HG03025 (cell line): ENCODE measurements around the gene CMTM3.
"Not testable (repeated sequence)": the region's sequence is repeated elsewhere in the genome, so short reads cannot be mapped to it uniquely, and the experiment has no call there.

Experiments
- ATAC-seq: cut with Tn5 transposase; IDR thresholded peaks from one replicate; pipeline ENCODE4 v1.9.1; 2021; ENCODE audit warnings: mild to moderate bottlenecking, moderate library complexity; ENCODE audit not compliant: unreplicated experiment, low FRiP score

CMTM3 gene

DNA sequence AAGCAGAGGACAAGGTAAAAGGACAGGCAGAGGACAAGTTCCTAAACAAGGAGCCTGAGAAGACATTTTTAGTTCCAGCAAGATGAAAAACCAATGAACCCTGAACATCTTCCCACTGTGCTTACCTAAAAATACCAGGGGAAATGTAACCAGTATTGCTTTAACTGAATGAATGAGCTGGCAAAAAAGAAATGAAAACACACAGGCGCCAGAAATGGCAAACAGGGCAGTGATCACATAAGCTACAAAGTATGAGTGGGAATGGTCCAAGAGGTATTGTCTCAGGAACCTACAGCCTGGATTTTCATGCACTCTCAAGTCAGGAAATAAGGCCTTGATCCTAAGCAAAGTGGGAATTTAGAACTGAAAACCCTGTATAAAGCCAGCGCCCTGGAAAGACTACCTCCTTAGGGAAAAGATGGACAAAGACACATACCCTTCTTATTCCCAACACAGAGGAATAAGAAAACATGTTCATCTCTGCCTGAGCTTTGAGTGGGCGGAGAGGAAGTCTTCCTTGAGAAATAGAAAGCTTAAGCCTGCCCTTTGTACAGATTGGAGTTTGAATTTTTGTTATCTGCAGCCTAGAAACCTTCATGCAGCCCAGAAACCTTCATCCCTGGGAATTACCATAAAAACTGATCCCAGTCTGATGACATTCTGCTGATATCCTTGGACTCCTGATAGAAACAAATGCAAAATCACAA is 23.1 kb upstream of the CMTM3 start:
- ATAC-seq: no peak

DNA sequence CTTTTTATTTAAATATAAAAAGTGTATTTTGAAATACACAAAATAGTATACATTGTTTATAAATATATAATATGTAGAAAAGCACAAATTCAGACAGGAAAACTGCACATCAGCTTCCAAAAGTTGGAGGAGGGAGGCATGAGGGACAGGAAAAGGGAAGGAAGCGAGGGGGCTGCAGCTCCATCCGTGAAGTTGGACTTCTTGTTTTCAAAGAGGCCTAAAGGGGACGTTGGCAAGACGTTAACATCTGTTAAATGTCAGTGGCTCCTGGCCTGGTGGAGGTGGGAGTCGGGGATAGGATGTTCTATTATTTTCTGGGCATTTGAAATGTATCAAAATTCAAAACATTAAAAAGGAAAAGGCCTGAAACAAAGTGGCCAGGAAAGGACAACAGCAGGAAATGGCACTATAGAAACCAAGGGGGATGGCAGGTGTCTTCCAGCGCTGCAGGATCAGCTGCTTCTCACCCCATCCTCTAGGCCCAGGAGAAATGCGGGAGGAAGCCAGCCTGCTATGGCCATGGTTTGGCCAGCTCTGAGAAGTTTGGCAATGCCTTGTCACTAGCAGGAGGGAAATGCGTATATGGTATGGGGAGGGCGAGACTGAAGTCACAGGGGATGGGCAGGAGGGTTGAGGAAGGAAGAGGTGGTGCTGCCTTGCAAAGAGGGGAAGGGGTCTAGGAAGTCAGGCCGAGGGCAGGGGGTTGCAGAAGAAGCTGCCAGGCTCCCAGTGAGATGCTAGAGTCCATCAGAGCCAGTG is 18.8 kb upstream of the CMTM3 start:
- ATAC-seq: no peak

DNA sequence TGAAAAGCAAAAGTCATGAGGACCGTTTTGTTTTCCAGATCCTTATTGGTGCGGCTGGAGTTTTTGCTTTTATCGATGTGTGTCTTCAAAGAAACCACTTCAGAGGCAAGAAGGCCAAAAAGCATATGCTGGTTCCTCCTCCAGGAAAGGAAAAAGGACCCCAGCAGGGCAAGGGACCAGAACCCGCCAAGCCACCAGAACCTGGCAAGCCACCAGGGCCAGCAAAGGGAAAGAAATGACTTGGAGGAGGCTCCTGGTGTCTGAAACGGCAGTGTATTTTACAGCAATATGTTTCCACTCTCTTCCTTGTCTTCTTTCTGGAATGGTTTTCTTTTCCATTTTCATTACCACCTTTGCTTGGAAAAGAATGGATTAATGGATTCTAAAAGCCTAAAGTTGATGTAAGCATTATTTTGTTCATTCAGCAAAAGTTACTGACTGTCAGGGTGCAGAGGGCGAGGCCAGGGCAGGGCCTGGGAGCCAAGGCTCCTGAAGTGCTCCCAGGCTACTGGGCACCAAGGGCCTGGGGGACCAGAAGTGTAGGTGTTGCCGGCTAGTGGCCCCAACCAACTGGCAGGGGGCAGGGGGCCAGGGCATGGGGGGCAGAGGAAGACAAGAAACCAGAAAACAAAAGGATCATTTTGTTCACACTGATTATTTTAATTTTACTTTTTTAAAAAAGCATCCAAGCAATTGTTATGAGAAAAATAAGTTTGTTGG is 16.5 kb upstream of the CMTM3 start:
- no peak for ATAC-seq

DNA sequence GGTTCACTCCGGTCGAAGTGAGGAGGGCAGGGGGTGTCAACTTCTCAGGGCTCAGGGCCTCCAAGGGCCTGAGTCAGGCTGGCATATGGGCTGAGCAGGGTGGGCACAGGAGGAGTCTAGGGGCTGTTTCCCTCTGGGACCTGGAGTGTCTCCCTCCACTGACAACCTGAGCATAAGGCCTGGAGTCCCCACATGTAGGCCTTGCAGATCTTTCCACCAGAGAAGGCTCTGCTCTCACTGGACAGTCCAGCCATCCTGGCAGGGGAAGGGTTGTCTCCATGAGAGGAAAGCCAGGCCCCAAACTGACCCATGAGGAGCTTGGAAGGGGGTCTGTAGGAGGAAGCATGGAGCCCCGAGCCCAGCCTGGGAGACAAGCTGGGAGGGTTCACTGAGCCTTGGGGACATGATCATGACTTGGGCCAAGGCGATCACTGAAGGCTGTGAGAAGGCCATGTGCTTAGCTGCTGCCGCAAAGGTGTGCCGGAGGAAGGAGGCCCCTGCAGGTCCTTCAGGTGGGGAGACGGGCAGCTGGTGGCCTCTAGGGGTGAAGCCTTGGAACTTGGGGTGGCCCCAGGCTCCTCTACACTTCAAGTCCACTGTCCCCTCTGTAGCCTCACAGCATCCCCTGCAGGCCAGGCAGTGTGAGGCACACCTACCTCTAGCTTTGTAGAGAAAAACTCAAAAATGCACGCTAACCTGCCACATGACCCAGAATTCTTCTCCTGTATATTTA is 15.4 kb upstream of the CMTM3 start:
- peak; percentile 77 for ATAC-seq

DNA sequence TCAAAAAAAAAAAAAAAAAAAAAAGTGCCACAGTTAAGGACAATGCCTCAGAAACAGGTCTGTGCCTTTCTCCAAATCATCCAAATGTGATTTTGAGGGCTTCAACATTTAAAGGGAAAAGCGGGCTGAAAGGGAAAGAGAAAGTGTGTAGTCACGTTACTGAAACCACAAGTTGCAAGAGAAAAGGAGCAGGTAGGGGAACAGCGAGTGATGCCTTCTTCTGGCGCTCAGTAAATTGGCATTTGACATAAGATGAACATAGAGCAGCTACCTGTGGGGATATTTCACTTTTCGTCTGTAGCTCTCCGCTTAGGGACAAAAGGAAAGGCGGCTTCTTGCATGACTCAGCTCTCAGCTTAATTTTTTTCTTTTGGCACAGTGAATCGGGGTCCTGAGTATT is 14.2 kb upstream of the CMTM3 start:
- ATAC-seq: no peak

DNA sequence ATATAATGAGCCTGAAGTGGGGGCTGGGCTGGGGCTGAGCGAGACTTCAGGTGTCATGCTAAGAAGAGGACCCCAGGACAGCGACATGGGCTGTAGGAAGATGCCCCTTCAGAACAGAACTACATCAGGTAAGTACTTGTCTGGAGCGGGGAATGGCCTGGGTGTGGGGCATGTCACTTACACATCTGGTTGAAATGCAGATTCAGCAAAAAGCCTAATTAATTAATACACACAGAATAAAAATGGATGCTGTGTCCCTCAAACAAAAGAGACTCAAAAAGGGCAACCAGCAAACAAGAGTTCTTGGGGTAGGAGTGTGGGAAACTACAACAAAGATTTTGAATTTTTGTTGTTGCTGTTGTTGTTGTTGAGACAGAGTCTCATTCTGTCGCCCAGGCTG is 13.5 kb upstream of the CMTM3 start:
- ATAC-seq: no peak

DNA sequence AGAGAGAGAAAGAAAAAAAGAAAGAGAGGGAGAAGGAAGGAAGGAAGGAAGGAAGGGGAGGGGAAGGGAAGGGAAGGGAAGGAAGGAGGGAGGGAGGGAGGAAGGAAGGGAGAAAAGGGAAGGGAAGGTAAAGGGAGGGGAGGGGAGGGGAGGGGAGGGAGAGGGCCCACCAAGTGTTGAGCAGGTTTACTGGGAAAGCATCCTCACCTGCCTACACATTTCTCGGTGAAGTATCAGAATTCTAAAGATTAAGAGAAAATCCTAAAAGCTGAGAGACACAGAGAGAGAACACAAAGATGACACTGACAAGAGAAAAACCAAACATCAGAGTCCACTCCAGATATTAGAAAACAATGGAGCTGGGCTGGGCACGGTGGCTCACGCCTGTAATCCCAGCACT is 12.3 kb upstream of the CMTM3 start:
- no peak for ATAC-seq

DNA sequence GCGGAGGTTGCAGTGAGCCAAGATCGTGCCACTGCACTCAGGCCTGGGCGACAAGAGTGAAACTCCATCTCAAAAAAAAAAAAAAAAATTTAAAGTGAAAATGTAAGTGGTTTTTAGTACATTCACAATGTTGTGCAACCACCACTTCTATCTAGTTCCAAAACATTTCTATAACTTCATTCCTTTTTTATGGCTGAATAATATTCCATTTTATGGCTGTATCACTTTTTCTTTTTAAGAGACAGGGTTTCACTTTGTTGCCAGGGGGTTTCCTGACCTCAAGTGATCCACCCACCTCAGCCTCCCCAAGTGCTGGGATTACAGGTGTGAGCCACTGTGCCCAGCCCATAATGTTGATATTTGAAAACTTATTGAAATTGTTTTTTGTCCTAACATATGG is 11.7 kb upstream of the CMTM3 start:
- ATAC-seq: no peak

DNA sequence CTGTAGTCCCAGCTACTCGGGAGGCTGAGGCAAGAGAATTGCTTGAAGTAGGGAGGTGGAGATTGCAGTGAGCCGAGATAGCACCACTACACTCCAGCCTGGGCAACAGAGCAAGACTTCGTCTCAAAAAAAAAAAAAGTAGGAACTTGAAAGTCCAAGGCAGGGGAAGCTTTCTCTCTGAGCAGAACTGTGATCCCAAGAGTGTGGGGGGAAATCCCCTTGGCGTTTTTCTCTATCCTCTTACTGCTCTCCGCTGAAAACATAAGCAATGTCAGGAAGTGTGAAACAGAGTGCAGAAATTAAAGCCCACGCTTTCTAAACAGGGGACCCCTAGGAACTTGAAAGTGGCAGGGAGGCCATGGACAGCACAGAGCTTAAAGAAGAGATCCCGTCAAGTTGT is 9.8 kb upstream of the CMTM3 start:
- no peak for ATAC-seq

DNA sequence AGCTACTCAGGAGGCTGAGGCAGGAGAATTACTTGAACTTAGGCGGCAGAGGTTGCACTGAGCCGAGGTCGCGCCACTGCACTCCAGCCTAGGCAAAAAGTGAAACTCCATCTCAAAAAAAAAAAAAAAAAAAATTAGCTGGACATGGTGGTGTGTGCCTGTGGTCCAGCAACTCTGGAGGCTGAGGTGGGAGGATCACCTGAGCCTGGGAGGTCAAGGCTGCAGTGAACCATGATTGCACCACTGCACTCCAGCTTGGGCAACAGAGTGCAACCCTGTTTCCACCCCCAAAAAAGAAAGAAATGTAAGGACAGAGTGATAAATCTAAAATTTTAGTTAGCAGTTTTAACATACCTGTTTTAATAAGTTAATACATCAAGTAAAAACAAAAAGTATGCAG is 7.9 kb upstream of the CMTM3 start:
- not testable (repeated sequence) for ATAC-seq

DNA sequence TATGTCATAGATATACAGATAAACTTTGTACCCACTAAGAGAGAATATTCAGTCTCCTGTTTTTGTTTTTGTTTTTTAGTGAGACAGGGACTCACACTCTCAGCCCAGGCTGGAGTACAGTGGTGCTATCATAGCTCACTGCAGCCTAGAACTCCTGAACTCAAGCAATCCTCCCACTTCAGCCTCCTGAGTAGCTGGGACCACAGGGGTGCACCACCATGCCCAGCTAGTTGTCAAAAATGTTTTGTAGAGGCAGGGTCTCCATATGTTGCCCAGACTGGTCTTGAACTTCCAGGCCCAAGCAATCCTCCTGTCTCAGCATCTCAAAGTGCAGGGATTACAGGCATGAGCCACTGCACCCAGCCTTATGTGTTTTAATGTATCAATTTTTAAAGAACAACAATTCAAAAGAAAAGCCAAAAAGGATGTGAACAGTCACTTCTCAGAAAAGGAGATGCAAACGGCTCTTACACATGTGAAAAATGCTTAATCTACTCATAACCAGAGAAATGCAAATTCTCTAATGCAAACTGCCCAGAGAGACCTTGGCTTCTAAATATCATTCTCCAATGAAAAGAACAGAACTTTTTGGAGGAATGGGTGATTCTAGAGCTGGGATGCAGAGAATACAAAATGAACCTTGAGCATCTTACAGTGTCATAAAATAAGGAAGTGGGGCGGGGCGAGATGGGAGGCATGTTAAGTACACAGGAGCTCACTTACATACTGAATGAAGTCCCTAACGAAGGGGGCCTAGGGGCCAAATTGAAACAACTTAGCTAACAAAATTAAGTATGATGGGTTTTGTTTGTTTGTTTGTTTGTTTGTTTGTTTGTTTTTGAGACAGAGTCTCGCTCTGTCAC is 7.3 kb upstream of the CMTM3 start:
- no peak for ATAC-seq

DNA sequence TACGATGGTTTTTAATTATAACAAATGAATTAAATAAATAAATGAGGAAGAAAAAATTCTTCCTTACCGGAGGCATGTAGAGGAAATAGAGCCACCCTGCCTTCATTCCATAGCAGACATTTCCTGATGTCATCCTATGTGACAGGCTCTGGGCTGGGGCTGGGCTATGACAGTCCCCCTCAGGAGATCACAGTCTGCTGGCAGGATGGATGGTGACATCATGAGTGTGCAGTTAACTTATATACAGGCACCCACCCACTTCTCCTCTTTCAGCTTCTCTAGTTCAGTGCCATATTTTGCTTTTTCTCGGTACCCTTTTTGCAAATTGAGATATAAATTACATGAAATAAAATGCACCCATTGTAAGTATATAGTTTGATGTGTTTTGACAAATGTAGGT is 6.4 kb upstream of the CMTM3 start:
- no peak for ATAC-seq

DNA sequence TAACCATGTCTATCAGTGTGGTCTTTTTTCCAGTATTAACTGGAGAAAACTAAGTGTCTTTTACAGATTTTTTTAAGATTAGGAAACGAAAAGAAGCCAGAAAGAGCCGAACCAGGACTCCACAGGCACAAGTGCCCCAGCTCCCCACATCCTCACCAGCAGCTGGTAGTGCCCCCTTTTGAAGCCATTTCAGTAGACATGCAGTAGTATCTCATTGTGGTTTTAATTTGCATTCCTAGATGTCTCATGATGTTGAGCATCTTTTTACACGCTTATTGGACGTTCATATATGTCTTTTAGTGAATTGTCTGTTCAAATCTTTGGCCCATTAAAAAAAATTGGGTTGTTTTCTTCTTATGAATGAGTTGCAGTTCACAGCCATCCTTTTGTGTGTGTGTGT is 4.8 kb upstream of the CMTM3 start:
- ATAC-seq: no peak

DNA sequence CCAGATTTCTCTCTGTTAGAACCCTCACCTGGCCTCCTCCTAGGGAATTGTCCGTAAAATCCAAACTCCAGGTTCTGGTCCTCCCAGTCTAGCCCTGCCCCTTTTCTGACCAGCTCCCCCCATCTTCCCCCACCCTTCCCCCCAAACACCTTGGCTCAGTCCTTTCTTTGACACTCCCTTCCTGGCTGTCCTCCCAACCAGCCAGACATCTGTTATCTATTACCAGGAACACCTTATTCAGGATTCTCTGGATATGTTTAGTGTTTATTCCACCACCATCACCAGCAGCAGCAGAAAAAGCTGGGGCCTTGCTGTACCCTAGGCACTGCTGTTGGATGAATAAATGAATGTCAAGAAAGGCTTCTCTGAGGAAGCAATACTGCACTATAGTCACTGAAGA is 4.0 kb upstream of the CMTM3 start:
- ATAC-seq: no peak

DNA sequence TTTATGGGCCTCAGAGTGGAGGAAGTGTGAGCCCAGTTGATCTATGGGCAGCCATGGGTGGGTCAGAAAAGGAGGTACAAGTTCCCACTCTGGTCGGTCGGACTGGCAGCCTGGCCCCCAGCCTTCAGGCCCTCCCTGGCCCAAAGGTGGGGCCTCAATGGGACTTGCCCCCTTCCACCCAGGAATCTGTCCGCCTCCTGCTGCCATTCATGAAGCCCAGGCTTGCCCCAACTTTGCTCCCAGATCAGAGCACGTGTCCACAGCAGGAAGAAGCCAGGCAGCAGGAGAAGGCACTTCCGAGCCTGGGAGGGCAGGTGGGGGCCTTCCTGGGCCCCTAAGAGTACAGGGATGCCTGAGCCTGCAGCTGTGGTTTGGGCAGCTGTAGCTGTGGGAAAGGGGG is 3.0 kb upstream of the CMTM3 start:
- no peak for ATAC-seq

DNA sequence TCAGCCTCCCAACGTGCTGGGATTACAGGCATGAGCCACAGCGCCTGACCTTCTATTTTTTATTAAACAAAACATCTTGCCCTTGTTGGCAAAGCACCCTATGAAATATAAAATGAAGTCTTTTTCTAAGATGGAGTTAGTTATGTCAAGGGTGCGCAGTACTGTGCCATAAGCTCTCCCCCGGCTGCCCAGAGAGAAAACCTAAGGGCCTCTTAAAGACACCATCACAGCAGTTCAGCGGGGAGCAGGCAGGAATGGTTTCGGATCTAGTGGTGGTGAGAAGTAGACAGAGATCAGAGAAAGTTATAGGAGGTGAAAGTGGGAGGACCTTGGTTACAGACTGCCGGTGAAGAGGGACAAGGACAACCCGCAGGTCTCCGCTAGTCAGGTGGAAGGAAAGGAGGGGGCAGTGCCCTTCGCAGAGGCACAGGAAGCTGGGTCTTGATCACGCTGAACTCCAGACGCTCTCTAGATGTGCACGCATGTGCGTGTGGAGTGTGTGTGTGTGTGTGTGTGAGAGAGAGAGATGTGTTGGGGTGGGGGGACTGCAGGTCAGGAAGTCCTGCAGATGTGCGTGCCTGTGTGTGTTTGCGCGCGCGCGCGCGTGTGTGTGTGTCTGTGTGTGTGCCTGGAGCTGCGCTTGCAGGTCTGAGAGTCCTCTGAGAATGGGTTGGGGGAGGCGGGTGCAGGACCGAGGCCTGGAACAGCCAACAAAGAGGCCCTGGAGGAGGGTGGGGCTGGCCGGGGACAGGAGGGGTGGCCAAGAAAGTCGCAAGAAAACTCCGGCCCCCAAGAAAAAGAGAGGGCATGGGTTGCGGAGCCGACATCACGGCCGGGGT is 748 bp upstream of the CMTM3 start:
- no peak for ATAC-seq

DNA sequence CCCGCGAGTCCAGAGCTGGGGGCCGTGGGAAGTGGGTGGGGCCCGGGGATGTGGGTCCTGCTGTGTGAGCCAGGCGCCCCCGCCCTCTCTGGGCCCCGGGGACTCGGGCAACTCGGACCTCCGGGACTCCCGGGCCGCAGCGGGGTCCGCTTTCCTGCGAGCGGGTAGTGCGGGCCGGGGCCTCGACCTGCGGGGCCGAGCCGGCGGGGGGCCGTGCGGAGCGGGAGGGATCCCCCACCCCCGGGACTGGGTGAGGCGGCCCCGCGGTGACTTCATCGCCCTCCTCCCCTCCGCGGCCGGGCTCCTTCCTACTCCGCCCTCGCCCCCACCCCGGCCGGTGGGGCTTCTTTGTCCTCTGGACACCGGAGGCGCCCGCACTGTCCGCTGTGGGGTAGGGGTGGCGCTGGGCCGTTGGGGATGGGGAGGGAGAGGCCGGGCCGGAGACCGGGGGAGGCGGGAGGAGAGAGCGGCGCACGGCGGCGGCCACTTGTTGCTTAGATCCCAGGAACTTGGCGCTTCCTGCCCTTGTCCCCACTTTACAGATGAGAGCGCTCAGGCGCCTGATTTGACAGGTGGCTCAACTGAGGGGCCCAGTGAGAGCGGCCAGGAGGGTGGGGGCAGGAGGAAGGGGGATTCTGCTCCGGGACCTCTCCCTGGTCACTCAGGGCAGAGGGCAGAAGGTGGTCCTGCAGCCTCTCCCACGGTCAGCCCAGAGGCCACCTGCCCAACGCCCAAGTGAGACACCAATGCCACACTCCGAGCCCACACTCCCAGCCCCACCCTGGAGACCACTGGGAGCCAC is 874 bp downstream of the CMTM3 start:
- peak; percentile 15 for ATAC-seq

DNA sequence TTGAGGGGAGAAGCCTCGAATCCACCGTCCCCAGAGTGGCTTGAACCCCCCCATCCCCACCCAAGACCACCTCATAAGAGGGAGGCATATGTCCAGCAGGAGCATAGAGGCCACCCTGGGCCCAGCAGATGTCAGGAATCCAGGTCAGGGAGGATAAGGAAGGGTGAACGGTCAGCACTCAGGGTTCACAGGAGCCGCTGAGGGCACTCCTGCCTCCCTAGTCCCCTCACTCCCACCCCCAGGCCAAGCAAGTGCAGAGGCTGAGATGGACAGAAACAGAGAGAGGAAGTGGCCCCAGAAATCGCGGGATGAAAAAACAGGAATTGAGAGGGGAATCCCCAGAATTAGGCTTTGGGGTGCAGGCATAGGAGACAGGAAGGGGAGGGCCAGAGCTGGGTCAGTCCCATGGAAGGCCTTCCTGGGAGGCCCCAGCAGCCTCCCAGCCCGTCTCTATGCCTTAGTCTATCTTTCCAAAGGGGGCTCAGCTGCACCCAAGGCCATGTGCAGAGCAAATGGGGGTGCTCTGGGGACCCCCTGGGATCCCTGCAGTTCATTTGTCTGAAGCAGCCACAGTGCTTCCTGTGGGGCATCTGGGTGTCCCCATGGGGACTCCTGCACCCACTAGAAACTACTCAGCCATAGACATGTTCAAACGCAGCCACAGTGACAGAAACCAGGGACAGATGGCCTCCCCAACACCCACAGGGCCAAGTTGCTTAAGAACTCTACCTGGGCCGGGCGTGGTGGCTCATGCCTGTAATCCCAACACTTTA is 1.7 kb downstream of the CMTM3 start:
- ATAC-seq: no peak
